Keratinocyte (primary cell): Measurements from ENCODE around the gene CDR2L. TPM values are rescaled to one million over a fixed set of nuclear protein-coding genes. Genes with fewer than 3 reads are reported as not detected.

ENCODE experiments used
- DNase-seq: peaks from one replicate; pipeline ENCODE4 v3.0.0-alpha.2; 2011; ENCODE audit warnings: low read depth, missing footprints, low spot score
- FAIRE-seq: peaks from 2 replicates; lab custom pipeline; 2011; peaks lifted over from hg19 to GRCh38; lab: Jason Lieb, UNC
- H2AFZ ChIP-seq: 2 replicates; pipeline ENCODE4 v1.6.0; 2012; ENCODE audit warnings: low read length, control low read depth, inconsistent platforms; ENCODE audit not compliant: control insufficient read depth
- H3K27ac ChIP-seq: 2 replicates; pipeline ENCODE4 v1.5.1; 2011; ENCODE audit warnings: low read length; ENCODE audit not compliant: control insufficient read depth, insufficient read depth
- H3K27me3 ChIP-seq: 3 replicates; pipeline ENCODE4 v1.6.0; 2011; ENCODE audit warnings: low read length; ENCODE audit not compliant: control insufficient read depth, insufficient read depth; ENCODE audit errors: extremely low read depth
- H3K36me3 ChIP-seq, 2 experiments: 2 replicates in 1 of 2; 3 replicates in 1 of 2; pipeline ENCODE4 v1.5.1; 2011; ENCODE audit warnings: low read length in 2 of 2, mild to moderate bottlenecking in 1 of 2; ENCODE audit not compliant: control insufficient read depth in 2 of 2, insufficient read depth in 2 of 2; ENCODE audit errors: extremely low read depth in 1 of 2
- H3K4me1 ChIP-seq: 3 replicates; pipeline ENCODE4 v1.5.1; 2011; ENCODE audit warnings: low read length; ENCODE audit not compliant: control insufficient read depth, insufficient read depth; ENCODE audit errors: extremely low read depth
- H3K4me2 ChIP-seq: 3 replicates; pipeline ENCODE4 v1.6.0; 2011; ENCODE audit warnings: low read depth, low read length; ENCODE audit not compliant: control insufficient read depth, insufficient read depth; ENCODE audit errors: extremely low read depth
- H3K4me3 ChIP-seq, 3 experiments: fragments of 200-600 bp in 1 of 3; sonication (generic) in 1 of 3; 2 replicates in 2 of 3; 3 replicates in 1 of 3; pipeline ENCODE4 v1.5.1; 2011 to 2016; ENCODE audit warnings: low read length in 3 of 3, mild to moderate bottlenecking in 3 of 3, control low read depth in 2 of 3, inconsistent platforms in 1 of 3, low read depth in 1 of 3, mixed read lengths in 1 of 3, mixed run types in 1 of 3, moderate library complexity in 1 of 3; ENCODE audit not compliant: control insufficient read depth in 2 of 3, insufficient read depth in 2 of 3; ENCODE audit errors: extremely low read depth in 1 of 3
- H3K79me2 ChIP-seq: 2 replicates; pipeline ENCODE4 v1.6.0; 2012; ENCODE audit warnings: low read length; ENCODE audit not compliant: control insufficient read depth, insufficient read depth
- H3K9ac ChIP-seq: 3 replicates; pipeline ENCODE4 v1.6.0; 2011; ENCODE audit warnings: low read length; ENCODE audit not compliant: control insufficient read depth, insufficient read depth; ENCODE audit errors: extremely low read depth
- H3K9me1 ChIP-seq: 3 replicates; pipeline ENCODE4 v1.6.0; 2011; ENCODE audit warnings: low read length; ENCODE audit not compliant: control insufficient read depth, insufficient read depth; ENCODE audit errors: extremely low read depth
- H3K9me3 ChIP-seq: 2 replicates; pipeline ENCODE4 v1.5.1; 2012; ENCODE audit warnings: low read depth, low read length; ENCODE audit not compliant: control insufficient read depth
- H4K20me1 ChIP-seq: 3 replicates; pipeline ENCODE4 v1.6.0; 2011; ENCODE audit warnings: low read length; ENCODE audit not compliant: control insufficient read depth, insufficient read depth; ENCODE audit errors: extremely low read depth
- CTCF ChIP-seq, 3 experiments: IDR thresholded peaks in 1 of 3; conservative IDR thresholded peaks in 1 of 3; optimal IDR thresholded peaks in 1 of 3; 2 replicates in 2 of 3; 3 replicates in 1 of 3; pipeline versions ENCODE3 to v1.5.1; 2011; ENCODE audit warnings: low read length in 3 of 3, mild to moderate bottlenecking in 3 of 3, moderate library complexity in 2 of 3, control low read depth in 1 of 3, inconsistent platforms in 1 of 3; ENCODE audit not compliant: insufficient read depth in 2 of 3; ENCODE audit errors: extremely low read depth in 1 of 3
- EZH2 ChIP-seq: IDR thresholded peaks from one replicate; pipeline ENCODE4 v1.6.1; 2012; ENCODE audit warnings: inconsistent platforms, mild to moderate bottlenecking, low read length, moderate library complexity
- dilution Hi-C: fragments of 300-500 bp; cut with MboI; formaldehyde crosslinking; loops from one replicate; pipeline ENCODE4 v1.7.0; 2020; ENCODE audit warnings: low sequenced_read_pairs; ENCODE audit not compliant: extremely low pct_ligation_motif_present
- polyA plus RNA-seq, 5 experiments: library from polyadenylated mRNA; depleted of rRNA in 3 of 5; stranded (reverse) in 3 of 5; stranded (forward) in 1 of 5; unstranded in 1 of 5; fragments of >200 nt; gene quantifications; 1 replicate in 1 of 5; 2 replicates in 3 of 5; 3 replicates in 1 of 5; pipeline versions ENCODE4 v1.2.1 to v1.2.3, GENCODE V29; 2011 to 2012; ENCODE audit warnings: missing spikeins in 2 of 5, low read depth in 1 of 5, low replicate concordance in 1 of 5

CDR2L gene
- polyA plus RNA-seq, 1 donor (not counting 4 experiments of a cell fraction or from before 2014, with no cell fraction given), result 7.1 TPM

GRCh38 chr17:75013092-75013559 lies 25.7 kb downstream of the CDR2L start:
- Histone ChIP-seq H3K27ac (peak overlapping the region; percentile 61), H4K20me1 (no peaks in the 10 kb centered on the region), H3K4me3 (peak overlapping the region; percentile 75 to 90 (median 87)), H3K27me3 (no peaks in the 10 kb centered on the region), H2AFZ (no peak overlapping the region), H3K9ac (peak overlapping the region; percentile 76), H3K79me2 (peaks cover 26% of the 10 kb centered on the region), H3K4me2 (peak overlapping the region; percentile 96), H3K4me1 (peaks cover 21% of the 10 kb centered on the region), H3K9me3 (no peaks in the 10 kb centered on the region), H3K9me1 (peaks cover 4% of the 10 kb centered on the region), H3K36me3 (peaks cover 0 to 2% of the 10 kb centered on the region in 2 experiments)
- DNase-seq, result no peak
- TF ChIP-seq EZH2 (no peak), CTCF (optimal IDR thresholded peaks at IDR 0.05 in 1 of 3, IDR thresholded peaks at IDR 0.05 in 1 of 3, conservative IDR thresholded peaks at IDR 0.05 in 1 of 3; ENCODE audit: extremely low read depth in 1 of 3, insufficient read depth in 2 of 3, low read length in 3 of 3) (no peak)
- FAIRE-seq, result no peak
- dilution Hi-C loops, result no loop called here

GRCh38 chr17:75019146-75019545 lies 31.7 kb downstream of the CDR2L start:
- H3K36me3 ChIP-seq, result peaks cover 21 to 24% of the 10 kb centered on the region in 2 experiments
- no peaks in the 10 kb centered on the region for H3K4me1 ChIP-seq
- no peak for TF ChIP-seq CTCF (optimal IDR thresholded peaks at IDR 0.05 in 1 of 3, IDR thresholded peaks at IDR 0.05 in 1 of 3, conservative IDR thresholded peaks at IDR 0.05 in 1 of 3; ENCODE audit: extremely low read depth in 1 of 3, insufficient read depth in 2 of 3, low read length in 3 of 3)
- TF ChIP-seq EZH2, result no peak
- H3K27ac ChIP-seq, result no peak overlapping the region
- no peaks in the 10 kb centered on the region for H3K27me3 ChIP-seq
- no peaks in the 10 kb centered on the region for H4K20me1 ChIP-seq
- no peak overlapping the region for H3K9ac ChIP-seq
- DNase-seq, result no peak
- no peak overlapping the region for H3K4me2 ChIP-seq
- H3K79me2 ChIP-seq, result peaks cover 15% of the 10 kb centered on the region
- no peaks in the 10 kb centered on the region for H3K9me3 ChIP-seq
- H3K4me3 ChIP-seq, result no peak overlapping the region
- FAIRE-seq, result no peak
- H3K9me1 ChIP-seq, result no peaks in the 10 kb centered on the region
- dilution Hi-C loops, result no loop called here
- no peak overlapping the region for H2AFZ ChIP-seq
